SIG-M5 (cell line): ENCODE results near the gene KCNC3.
"Not testable (repeated sequence)": the region's sequence is repeated elsewhere in the genome, so short reads cannot be mapped to it uniquely, and the experiment has no call there.

Source experiments
- DNase-seq: peaks from one replicate; lab custom pipeline; 2025; lab: John Stamatoyannopoulos, UW

Gene KCNC3

DNA sequence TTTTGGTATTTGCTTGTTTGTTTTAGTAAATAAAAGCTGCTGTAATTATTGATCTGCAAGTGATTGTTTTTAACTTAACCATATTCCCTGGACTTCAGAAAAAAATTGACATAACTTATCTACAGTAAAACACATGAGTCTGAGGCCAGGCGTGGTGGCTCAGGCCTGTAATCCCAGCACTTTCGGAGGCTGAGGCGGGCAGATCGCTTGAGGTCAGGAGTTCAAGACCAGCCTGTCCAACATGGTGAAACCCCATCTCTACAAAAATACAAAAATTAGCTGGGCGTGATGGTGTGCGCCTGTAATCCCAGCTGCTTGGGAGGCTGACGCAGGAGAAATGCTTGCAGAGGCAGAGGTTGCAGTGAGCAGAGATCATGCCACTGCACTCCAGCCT is 24.3 kb upstream of the KCNC3 start:
- not testable (repeated sequence) for DNase-seq

DNA sequence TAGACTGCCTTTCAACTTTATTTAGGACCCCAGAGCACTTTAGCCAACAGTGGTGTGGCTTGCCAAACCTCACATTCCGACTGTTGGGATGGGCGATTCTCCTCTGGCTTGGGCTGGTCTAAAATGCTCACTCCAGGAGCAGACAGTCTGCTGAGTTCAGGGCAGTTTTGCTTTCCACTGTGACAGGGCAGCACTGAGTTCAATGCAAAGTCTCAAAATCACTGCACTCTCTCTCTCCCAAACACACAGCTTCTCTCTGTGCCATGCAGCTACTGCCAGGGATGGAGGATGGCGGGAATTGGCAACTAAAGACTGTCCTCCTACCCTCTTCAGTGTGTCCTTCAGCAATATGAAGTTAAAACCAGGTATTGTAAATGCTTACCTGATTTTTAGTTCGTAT is 23.1 kb upstream of the KCNC3 start:
- DNase-seq: no peak

DNA sequence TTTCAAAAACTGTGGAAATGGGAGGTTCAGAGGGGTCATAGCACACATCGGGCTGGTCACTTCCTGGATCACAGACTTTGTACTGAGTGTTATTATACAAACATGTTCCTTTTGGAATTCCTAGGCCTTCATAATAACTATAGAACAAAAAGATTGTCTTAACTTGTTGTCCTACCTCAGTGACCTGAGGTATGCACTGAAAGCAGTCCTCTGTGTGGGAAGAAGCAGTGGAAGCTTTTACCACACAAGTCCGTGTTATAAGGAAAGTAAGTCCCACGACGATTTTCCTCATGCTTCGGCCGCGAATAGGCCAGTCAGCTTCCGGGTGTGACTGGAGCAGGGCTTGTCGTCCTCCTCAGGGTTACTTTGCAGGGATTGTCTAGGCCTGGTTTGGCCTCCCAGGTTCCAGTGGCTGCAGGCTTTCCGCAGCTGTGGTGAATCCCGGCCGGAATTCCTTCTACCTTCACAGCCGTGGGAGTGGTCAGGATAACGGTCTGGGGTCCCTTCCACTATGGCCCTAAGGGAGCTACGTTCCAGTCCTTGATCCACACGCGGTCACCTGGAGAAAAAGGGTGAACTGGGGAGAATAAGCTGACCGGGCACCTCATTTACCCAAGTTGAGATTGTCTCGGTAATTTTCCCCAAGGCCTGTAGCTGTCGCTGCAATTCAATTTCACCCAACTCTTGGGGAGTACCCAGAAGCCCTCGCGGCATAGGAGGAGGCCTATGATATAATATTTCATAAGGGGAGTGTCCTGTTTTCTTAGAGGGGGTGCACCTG is 20.3 kb upstream of the KCNC3 start:
- DNase-seq: no peak

DNA sequence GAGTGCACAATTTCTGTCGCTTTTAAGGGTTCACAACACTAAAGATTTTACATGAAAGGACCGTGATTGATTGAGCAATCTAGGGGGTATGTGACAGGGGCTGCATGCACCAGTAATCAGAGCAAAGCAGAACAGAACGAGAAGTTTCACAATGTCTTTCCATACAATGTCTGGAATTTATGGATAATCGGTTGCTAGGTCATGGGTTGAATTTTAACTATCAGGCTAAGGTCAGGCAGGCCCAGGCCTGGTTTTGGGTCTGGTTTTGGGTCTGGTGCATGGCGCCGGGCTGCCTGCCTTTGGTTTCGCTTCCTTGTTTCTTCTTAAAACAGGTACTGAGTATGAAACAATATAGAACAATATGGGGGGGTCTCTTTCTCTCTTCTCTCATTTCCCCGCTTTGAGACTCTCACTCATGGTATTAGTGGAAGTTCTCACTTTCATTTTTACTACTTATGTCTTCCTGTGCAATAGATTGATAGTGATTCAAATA is 18.0 kb upstream of the KCNC3 start:
- not testable (repeated sequence) for DNase-seq

DNA sequence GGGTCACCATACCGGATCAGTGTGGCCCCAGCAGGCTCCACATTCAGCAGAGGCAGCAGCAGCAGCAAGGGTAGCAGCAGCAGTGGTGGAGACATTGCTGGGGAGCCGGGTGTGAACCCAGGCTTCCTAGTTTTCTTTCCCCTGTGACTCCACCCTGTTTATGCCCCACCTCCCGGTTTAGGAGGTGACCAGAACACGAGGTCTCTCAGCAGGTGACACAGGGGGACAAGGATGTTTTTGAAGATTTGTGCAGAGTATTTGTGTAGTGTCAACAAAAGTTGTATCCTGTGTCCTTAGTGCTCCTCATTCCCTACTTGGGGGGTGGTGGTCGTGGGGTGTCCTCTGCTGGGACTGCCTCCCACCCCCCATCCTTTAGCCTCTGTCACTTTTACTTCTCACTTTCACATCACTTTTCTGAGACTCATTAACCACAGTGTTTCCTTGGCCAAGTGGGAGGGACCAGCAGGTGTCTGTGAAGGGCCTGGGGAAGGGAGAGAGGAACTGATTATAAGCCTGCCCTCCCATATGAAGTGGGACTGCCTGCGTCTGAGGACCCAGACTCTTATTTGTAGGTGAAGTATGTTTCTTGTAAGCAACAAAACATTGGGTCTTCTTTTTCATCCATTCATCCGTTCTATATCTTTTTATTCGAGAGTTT is 15.6 kb upstream of the KCNC3 start:
- peak; percentile 73 for DNase-seq

DNA sequence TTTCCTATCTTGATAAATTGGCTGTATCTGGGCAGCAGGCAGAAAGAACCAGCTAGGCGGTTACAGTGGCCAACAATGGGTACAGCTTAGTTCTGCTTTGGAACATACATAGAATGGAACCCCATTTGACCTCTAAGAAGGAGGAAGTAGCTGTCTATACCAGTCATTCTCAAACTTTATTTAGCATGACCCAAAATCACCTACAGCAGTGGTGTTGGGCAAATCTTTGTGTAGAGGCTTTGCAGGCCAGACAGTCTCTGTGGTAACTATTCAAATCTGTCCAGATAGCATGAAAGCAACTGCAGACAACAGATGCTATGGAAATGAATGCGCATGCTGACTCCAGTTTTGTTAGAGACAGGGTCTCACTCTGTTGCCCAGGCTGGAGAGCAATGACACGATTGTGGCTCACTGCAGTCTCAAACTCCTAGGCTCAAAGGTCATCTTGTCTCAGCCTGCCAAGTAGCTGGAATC is 12.0 kb upstream of the KCNC3 start:
- peak; percentile 94 for DNase-seq

DNA sequence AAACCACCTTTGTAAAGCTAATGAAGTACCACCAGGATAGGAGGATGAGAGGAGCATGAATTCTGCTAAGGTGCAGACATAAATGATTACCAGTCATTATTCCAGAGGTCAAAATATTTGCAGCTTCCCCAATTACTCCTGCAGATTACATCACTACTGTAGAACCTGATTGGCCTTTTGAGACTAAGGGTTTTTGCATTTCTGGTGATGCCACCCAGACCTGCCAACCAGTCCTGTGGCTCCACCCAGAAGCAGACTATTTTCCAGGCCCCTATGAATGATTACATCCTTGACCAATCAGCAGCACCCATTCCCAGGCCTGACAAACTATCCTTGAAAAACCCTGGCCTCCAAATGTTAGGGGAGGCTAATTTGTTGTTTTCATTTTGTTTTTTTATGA is 11.2 kb upstream of the KCNC3 start:
- DNase-seq: no peak

DNA sequence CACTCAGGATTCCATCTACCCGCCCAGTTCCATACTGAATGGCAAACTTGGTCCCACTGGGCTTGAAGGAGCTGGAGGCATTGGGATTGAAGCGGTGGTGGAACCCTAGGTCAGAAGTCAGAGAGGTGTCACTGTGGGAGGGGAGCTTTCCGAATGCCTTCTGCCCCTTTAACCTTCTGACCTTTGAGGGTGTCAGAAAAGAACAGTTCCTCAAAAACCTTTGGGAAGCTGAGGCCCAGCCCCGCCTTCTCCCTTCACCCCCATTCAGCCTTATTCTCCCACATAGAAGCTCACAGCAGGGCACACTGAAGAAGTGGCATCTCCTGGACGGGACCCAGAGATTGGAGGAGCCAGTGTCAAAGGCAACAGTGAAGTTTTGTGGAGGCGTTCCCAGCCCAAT is 7.9 kb upstream of the KCNC3 start:
- DNase-seq: not testable (repeated sequence)

DNA sequence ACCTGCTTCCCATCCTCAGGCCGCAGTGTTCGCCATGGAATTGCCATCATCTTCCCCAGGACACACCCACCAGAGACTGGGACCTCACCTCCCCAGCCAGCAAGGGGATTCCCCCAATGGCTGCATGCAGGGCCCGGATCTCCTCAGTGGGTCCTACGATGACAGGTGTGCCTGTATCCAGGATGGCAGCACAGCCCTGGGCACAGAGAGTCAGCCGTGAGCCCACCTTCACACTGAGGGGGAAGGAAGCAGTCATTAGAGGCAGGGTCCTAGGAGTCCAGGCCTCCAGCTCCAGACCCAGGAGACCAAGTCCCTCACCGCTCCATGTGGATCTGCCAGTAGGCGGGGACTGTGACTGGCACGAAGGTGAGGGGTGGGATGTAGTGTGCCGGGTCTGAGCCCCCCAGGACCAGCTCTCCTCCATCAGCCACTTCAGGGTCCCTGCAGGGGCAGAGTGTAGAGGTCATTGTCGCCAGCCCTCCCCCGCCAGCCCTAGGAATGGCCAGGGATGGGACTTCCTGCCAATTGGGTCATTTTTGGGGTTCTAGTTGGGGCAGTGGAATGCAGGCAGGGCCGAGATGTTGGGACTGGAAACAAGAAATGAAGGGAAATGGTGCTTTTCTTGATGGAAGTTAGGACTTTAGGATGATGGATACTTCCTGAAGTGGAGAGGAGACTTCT is 5.7 kb upstream of the KCNC3 start:
- DNase-seq: no peak

DNA sequence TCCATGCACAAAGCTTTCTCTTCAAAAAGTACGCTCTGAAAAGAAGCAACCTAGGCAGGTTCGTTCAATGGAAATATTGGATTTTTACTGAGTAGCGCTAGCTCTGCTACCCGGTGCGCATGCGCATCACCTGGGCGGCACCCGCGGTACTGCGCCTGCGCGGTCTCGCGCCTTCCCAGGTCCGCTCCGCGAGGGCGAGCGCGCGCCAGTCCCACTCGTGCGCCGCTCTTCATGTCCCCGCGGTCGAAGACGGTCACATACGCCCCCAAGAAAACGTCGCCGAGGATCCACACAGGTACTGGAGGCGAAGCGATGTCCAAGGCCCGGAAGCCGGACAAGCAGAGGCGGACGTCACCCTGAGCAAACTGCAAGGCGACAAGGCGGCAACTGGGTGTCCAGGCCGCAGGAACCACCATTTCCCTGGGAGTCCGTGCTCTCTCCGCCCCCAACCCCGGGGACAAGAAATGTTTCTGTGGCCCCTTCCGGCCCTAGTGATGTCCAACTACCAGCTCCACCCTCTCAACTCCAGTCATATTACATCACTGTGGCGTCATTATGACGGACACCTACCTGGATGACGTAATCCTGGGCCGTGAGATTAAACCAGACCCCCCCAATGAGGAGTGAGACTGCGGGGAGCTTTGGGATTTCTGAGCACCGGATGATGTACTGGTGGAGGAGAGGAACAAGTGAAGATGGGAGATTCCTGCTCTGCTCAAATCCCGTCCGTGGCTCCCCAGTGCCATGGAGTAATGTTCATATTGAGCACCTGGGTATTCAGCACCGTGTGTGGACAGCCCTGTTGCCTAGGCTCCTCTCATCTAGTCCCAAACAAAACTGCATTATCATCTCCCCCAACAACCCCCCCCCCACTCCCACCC is 4.8 kb upstream of the KCNC3 start:
- no peak for DNase-seq

DNA sequence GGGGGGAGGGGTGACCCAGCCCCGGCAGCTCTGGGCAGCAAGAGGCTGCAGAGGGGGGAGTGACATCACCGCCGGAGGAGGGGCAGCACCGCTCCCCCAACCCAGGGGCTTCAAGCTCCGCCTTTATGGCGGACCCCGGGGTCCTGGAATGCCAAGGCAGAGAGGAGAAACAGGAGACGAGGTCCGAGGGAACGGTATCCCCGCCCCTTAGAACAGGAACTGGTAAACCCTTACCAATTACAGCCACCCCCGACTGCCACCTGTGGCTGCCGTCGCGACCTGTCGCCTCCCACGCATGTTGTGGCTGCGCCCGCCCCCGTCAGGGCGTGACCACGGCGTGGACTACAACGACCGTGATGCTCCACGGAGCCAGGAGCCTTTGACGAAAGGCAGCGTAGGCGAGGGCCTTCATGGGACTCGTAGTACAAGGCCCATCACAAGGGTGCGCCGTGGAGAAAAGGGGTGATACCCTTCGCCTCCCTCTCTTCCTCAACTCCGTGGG is 4.1 kb upstream of the KCNC3 start:
- no peak for DNase-seq

DNA sequence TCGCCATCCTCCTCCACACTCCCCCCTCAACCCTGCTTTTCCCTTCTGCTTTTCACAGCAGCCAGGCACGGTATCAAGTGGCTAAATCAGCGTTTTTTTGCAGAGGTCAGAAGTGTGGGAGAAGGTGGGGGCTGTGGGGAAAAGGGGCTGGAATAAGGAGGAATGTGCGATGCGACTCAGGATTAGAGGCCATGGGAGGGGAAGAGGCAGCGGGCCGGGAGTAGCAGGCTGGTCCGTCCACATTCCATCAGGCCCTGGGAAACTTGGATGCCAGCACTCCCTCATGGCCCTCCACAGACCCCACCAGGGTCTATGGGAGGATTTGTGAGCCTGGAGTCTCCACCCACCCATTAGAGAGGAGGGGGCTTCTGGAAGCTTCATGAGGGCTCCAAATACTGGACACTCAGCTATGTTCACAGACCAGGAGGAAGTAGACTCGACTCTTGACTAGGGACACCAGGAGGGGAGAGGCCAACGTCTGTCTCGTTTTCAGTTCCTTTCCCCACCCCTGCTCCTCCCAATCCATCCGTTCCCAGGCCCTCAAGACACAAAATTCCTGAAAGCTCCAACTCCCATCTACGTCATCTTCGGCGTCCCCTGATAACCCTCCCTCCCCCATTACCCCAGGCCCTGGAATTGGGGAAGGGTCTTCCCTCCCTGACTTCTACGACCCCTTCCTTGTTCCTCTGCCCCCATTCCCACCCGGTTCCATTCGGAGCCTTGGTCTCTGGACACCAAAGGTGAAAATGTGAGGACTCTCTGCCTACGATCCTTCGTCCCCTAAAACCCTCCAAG is 3.3 kb upstream of the KCNC3 start:
- no peak for DNase-seq

DNA sequence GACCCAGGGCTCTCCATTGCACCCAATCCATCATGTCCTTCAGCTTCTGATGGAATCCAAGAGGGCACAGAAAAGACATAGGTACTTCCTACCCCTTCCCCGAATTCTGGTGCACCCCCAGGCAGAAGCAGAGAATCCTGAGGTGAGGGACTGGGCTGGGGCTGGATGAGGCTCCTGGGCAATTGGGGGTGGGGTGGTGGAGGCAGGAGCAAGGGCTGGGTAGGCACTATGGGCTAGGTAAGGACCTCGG is 2.7 kb upstream of the KCNC3 start:
- DNase-seq: no peak

DNA sequence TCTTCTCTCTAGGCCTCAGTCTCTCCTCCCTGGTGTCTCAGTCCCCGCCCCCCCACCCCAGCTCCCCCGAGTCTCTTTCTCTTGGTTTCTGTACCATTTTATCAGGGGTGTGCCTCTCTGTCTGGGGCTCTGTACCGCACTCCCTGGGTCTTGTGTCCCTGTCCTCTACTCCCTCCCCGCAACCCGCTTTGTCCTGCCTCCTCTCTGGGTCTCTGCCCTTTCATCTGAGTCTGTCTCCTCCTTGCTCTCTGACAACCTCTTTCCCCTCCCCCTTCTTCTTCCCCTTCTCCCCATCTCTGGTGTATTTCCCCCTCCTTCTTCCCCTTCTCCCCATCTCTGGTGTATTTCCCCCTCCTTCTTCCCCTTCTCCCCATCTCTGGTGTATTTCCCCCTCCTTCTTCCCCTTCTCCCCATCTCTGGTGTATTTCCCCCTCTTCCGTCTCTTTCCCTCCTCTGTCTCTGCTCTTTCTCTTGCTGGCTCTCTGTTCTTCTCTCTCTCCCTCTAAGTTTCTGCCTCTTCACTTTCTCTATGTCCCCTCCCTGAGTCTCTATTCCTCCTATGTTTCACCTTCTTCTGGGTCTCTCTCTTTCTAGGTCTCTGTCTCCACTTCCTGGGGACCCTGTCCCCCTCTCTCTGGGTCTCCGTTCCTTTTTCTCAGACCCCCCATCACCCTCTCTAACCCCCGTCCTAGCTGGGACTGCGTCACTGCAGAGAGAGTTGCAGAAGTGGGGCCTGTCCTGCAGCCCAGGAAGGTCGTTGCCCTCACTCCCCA is 2.2 kb upstream of the KCNC3 start:
- no peak for DNase-seq

DNA sequence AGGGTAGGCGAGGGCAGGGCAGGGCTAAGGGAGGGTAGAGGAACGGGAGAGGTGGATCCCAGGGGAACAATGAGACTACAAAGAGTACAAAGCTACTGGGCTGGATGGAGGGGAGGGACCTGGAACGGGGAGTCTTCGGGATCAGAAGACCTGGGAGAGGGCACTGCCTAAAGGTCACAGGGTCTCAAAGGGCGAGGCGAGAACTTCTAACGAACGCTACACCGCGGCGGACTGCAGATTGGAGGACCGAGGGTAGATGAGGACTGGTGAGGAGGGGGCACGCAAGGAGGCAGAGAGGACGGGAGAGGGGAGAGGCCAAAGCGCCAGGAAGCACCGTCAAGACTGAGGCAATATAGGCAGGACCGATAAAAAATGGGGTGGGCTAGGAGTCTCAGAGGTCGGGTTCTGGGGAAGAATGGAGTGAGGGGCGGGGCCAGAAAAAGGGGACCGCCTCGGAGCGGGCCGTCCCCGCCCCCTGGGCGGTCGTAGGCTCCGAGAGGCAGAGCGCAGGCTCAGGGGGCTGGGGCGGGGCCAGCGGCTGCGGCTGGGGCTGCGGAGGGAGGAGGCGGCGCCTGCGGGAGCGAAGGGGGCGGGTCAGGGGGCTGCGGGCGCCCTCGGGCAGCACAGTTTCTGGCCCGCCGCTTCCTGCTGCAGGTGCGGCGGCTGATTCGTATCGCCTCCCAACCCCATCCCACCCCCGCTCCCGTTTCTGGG is 1.3 kb upstream of the KCNC3 start:
- no peak for DNase-seq

DNA sequence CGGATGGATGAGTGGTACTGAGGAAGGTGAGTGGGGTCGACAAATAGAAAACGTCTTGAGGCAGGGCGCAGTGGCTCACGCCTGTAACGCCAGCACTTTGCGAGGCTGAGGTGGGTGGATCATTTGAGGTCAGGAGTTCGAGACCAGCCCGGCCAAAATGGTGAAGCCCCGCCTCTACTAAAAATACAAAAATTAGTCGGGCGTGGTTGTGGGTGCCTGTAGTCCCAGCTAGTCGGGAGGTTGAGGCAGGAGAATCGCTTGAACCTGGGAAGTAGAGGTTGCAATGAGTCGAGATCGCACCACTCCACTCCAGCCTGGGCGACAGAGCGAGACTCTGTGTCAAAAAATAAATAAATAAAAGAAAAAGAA is 733 bp upstream of the KCNC3 start:
- DNase-seq: not testable (repeated sequence)

DNA sequence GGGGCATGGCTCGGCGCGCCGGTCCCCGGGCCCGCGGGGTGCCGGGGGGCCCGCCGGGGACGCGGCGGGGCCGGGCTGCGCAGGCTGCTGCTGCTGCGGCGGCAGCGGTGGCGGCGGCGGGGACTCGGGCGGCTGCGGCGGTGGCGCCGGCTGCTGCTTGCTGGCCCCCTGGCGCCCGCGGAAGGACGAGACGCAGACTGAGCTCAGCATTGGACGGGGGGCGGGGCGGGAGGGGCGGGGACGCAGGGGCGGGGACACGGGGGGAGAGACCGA is 368 bp downstream of the KCNC3 start:
- DNase-seq: no peak

DNA sequence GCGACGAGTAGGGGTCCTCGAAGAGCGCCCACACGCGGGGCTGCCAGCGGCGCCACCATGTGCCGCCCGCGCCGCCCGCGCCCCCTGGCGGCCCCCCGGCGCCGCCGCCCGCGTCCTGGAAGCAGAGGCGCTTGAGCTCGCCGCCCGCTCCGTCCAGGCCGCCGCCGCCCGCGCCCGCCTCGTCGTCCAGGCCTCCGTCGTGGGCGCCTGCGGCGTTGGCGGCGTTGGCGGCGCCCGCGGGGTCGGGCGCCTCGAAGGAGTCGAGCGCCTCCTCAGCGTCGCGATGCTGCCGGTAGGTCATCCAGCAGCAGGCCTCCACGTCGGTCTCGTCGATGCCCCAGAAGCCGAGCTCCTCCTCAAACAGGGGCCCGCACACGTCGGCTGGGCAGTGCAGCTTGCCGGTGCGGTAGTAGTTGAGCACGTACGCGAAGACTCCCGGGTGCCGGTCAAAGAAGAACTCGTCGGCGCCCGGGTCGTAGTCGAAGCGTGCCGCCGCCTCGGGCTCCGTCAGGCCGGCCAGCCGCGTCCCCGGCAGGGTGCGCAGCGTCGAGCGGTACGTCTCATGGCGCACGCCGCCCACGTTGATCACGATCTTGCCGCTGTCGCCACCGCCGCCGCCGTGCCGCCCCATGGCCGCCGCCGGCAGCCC is 829 bp downstream of the KCNC3 start:
- DNase-seq: no peak

DNA sequence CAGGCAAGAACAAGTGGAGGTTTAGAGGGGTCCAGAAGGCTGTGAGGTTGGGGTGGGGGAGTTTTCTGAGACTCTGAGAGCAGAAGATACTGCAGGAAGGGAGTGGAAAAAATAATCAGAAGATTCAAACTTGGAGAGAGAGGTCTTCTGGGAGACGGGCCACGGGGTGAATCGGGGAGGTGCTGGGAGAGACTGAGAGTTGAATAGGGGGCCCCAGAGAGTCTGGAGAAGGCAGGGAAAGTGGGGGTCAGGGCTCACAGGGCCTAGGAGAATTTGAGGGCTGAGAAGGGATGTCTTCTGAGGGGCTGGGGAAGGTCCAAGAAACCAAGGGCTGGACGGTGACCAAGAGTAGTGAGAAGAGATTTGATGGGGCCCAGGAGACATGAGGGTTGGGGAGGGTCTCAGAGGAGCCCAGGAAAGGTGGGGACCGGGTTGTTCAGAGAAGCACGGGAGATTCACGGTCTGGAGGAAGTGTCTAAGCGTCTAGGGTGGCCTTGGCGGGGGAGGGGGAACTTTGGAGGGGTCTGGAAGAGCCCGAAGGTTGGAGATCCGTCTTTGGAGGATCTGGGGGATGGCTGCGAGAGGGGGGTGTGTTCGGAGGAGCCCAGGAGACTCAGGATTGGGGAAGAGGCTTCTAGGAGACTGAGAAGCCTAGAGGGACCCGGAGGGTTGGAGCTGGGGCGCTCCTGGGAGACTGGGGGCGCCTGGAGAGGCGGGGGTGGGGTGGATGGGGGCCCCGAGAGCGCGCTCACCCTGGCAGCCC is 1.5 kb downstream of the KCNC3 start:
- DNase-seq: no peak
